NCI-H524 (cell line): ENCODE measurements around the gene MICU1.
"Not testable (repeated sequence)": the region's sequence is repeated elsewhere in the genome, so short reads cannot be mapped to it uniquely, and the experiment has no call there.

Source experiments
- DNase-seq, 2 experiments: peaks; one replicate each; lab custom pipeline; 2025; lab: John Stamatoyannopoulos, UW

MICU1 gene

DNA sequence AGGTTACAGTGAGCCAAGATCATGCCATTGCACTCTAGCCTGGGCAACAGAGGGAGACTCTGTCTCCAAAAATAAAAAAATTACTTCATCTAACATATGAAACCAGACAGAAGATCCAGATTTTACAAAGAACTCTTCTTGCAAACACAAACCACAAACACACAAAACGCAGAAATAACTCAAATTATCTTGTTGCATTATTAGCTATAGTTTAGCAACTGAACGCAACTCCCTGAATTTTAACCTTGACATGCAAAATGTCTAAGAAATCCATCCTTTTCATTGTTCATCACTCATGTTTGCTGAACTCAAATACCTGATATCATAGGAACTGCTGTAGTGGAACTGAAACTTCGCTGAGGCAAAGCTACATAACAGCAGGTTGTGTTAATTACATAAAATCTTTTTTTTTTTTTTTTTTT lies 64.1 kb downstream of the MICU1 start:
- no peak for DNase-seq

GRCh38 chr10:72557362-72557761 lies 68.5 kb downstream of the MICU1 start:
- no peak for DNase-seq

DNA sequence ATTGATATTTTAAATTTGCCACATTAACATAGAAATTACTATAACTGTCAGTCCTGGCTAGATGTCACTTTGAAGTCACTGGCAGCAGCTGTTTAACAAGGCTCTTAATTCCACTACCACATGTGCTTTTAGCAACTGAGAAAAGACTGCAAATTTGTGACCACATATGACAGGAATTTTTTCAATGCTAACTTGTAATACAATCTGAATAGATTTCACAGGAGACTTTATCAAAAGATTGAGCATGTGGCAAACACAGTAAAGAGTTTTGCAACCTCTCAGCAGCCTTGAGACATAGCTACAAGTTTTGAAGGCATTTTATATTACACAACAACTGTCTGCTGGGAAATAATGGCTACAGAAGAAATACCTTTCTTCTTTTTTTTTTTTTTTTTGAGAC lies 73.0 kb downstream of the MICU1 start:
- DNase-seq, result peak in 1 of 2 experiments; percentile 15

GRCh38 chr10:72550239-72550638 lies 75.6 kb downstream of the MICU1 start:
- no peak for DNase-seq

GRCh38 chr10:72545546-72545945 lies 80.3 kb downstream of the MICU1 start:
- no peak for DNase-seq

GRCh38 chr10:72543855-72544254 lies 82.0 kb downstream of the MICU1 start:
- not testable (repeated sequence) for DNase-seq

- DNase-seq, result peak; percentile 61 to 80
Observed at GRCh38 chr10:72542396-72542815, 83.5 kb downstream of the MICU1 start.

DNA sequence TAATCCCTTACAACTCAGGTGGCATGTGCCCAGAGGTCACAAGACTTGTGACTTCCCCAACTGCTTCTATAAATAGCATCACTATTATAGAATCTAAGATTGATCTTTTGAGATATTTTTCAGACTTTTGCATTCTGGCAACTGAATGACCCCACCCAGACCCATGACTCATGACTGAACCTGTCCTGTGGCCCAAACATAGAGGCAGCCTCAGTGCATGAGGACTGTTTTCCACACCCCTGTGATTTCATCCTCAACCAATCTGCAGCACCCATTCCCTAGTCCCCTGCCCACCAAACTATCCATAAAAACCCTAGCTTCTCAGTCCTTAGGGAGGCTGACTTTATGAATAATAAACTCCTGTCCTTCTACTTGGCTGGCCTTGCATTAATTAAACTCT lies 84.5 kb downstream of the MICU1 start:
- DNase-seq, result no peak

- no peak for DNase-seq
Observed at GRCh38 chr10:72540193-72540807, 85.6 kb downstream of the MICU1 start.

DNA sequence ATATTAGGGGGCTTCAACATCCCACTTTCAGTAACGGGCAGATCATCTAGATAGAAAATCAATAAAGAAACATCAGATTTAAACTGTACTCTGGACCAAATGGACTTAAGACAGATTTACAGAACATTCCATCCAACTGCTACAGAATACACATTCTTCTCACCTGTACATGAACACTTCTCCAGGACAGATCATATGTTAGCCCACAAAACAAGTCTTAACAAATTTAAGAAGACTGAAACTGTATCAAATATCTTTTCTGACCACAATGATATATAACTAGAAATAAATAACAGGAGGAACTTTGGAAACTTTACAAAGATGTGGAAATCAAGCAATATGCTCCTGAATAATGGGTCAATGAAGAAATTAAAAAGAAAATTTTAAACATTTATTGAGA lies 86.7 kb downstream of the MICU1 start:
- DNase-seq, result no peak

DNA sequence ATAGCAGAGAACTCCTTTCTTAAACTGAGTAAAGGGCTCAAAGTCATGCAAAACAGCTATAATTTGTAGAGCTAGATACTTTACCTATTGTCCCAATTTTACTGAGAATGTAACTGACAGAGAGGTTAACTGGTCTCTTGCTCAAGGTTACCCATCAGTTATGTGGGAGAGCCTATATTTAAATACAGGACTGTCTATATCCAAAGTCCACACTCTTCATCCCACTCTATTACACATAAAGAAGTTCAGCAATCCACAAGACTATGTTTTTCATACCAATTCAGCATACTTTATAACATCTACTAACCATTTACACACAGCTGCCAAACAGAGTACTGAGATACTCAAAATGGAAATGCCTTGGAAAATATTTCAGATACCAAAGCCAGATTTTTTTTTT lies 100.2 kb downstream of the MICU1 start:
- no peak for DNase-seq

DNA sequence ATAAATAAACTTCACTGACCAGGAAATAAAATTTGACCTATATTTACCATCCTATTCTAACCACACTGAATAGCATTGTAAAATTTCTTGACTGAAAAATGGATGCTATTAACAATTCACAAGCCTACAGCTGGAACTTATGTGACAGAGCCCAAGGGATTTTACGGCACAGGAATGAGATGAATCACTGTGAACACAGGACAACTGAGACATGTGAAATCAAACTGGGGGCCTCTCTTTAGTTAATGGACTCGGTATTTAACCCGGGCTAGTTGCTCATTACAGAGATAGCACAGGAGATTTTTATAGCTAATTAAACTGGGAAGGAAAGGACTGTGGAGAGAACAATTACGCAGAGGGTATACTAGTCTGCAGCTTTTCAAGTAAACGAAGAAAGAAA lies 100.6 kb downstream of the MICU1 start:
- no peak for DNase-seq

- no peak for DNase-seq
Observed at GRCh38 chr10:72524489-72524888, 101.4 kb downstream of the MICU1 start.

DNA sequence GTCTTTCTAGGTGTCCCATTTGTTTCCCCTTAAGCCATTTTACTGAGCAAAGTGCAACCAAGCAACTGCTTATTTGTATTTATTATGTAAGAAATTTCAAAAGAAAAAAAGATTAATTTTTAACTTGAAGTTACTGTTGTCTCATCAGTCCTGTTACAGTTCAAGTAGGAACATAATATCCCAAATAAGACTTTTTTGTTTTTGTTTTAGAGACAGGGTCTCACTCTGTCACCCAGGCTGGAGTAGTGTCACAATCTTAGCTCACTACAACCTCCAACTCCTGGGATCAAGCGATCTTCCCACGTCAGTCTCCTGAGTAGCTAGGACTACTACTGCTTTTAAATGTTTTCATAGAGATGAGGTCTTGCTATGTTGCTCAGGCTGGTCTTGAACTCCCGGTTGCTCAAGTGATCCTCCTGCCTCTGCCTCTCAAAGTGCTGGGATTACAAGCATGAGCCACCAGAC lies 101.9 kb downstream of the MICU1 start:
- no peak for DNase-seq

GRCh38 chr10:72523062-72523461 lies 102.8 kb downstream of the MICU1 start:
- DNase-seq, result no peak

GRCh38 chr10:72517244-72517643 lies 108.6 kb downstream of the MICU1 start:
- no peak for DNase-seq

DNA sequence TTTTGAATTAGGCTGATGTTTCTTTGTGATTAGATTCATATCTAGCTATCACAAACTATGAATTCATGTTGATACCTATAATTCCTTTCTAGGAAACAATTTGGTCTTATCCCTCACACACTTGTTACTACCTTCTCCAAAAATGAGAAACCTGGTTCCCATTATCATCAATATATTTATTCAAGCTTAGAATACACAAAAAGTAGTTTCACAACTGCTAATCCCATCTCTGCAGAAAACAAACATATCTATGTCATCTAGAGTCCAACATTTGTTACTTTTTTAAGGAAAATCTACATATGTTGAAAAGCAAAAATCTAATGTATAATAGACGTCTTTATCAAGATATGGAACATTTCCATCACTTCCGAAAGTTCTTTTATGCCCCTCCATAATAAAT lies 110.4 kb downstream of the MICU1 start:
- no peak for DNase-seq

DNA sequence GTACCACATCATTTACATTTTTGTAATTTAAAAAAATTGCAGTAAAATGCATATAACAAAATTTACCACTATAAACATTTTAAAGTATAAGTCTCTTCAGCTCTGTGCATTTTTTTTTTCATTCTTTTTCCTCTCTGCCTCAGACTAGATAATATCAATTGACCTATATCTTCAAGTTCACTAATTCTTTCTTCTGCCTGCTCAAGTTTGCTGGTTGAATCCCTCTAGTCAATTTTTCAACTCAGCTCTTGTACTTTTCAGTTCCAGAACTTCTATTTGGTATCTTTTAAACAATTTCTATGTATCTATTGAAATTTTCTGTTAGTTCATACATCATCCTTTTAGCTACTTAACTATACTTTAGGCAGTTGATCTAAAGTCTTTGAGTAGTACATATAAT lies 112.0 kb downstream of the MICU1 start:
- DNase-seq, result no peak

DNA sequence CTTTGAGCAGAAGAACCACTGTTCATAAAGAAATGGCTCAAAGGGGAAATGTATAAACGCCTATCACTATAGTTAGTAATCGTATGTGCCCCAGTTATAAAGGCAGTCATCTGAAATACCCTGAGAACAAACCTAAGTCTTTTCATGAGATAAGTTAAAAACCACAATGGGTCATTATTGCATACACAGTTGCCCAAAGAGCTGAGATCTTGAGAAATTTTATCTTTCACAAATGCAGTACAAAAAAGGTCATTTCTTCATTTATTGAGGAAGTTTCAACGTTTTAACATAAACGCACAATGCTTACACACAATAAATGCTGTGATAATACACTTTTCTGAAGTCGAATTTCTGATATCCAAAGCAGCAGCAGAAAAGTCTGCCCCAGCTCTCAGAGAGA lies 114.4 kb downstream of the MICU1 start:
- DNase-seq, result no peak

GRCh38 chr10:72509941-72510340 lies 115.9 kb downstream of the MICU1 start:
- no peak for DNase-seq

- DNase-seq, result no peak
Observed at GRCh38 chr10:72509206-72509799, 116.6 kb downstream of the MICU1 start.

- DNase-seq, result no peak
Observed at GRCh38 chr10:72508033-72508432, 117.8 kb downstream of the MICU1 start.

GRCh38 chr10:72506474-72506873 lies 119.4 kb downstream of the MICU1 start:
- DNase-seq, result no peak

GRCh38 chr10:72505435-72505834 lies 120.4 kb downstream of the MICU1 start:
- no peak for DNase-seq
